GM10248 (cell line): ENCODE measurements around the gene ZNF784.

ENCODE experiments used
- CTCF ChIA-PET: fragments of 300-600 bp; sonication (Branson Sonifier 250); formaldehyde crosslinking; extraction: SDS; loops from one replicate; lab custom pipeline; 2021; ENCODE audit warnings: antibody characterized with exemption; lab: Yijun Ruan, JAX
- POLR2A ChIA-PET: fragments of 350-650 bp; sonication (Branson Sonifier 250); formaldehyde crosslinking; extraction: SDS; loops from one replicate; lab custom pipeline; 2020; ENCODE audit warnings: antibody characterized with exemption; lab: Yijun Ruan, JAX
- DNase-seq: peaks from one replicate; pipeline ENCODE4 v3.0.0; 2012; ENCODE audit errors: extremely low spot score
- TF ChIP-seq, protein P1 (sequence below): IDR thresholded peaks from 2 replicates; pipeline ENCODE4 v1.5.1; 2012; ENCODE audit warnings: mild to moderate bottlenecking, low read depth; ENCODE audit errors: extremely low read depth, missing control alignments, control extremely low read depth

Gene ZNF784

DNA sequence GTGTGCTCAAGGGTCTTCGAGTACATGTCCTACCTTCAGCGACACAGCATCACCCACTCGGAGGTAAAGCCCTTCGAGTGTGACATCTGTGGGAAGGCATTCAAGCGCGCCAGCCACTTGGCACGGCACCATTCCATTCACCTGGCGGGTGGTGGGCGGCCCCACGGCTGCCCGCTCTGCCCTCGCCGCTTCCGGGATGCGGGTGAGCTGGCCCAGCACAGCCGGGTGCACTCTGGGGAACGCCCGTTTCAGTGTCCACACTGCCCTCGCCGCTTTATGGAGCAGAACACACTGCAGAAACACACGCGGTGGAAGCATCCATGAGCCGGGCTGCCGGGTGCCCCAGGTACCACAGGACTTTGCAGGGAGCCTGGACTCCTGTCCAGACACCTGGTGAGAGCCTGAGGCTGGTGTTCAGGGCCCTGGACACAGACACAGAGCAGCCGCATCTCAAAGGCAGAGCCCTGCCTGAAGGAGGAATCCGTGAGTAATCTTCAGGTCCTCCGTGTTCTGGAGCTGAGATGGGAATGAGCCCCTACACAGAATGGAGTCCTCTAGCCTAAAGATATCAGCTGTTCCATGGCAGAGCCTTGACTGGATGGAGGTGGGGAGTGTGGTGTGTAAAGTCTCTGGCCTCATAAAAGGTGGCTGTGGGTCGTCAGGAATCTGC, 20.6 kb upstream of the ZNF784 start:
- TF ChIP-seq, protein P1, sequence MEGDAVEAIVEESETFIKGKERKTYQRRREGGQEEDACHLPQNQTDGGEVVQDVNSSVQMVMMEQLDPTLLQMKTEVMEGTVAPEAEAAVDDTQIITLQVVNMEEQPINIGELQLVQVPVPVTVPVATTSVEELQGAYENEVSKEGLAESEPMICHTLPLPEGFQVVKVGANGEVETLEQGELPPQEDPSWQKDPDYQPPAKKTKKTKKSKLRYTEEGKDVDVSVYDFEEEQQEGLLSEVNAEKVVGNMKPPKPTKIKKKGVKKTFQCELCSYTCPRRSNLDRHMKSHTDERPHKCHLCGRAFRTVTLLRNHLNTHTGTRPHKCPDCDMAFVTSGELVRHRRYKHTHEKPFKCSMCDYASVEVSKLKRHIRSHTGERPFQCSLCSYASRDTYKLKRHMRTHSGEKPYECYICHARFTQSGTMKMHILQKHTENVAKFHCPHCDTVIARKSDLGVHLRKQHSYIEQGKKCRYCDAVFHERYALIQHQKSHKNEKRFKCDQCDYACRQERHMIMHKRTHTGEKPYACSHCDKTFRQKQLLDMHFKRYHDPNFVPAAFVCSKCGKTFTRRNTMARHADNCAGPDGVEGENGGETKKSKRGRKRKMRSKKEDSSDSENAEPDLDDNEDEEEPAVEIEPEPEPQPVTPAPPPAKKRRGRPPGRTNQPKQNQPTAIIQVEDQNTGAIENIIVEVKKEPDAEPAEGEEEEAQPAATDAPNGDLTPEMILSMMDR = no peak
- ChIA-PET POLR2A (no interaction called here), CTCF (interaction anchor here (1.2 to 7.2 kb wide), 3 partner anchors 10 to 141 kb away, joined by 3 to 84 read pairs (median 31); partner anchors contain the start of gene U2AF2)
- DNase-seq = no peak

DNA sequence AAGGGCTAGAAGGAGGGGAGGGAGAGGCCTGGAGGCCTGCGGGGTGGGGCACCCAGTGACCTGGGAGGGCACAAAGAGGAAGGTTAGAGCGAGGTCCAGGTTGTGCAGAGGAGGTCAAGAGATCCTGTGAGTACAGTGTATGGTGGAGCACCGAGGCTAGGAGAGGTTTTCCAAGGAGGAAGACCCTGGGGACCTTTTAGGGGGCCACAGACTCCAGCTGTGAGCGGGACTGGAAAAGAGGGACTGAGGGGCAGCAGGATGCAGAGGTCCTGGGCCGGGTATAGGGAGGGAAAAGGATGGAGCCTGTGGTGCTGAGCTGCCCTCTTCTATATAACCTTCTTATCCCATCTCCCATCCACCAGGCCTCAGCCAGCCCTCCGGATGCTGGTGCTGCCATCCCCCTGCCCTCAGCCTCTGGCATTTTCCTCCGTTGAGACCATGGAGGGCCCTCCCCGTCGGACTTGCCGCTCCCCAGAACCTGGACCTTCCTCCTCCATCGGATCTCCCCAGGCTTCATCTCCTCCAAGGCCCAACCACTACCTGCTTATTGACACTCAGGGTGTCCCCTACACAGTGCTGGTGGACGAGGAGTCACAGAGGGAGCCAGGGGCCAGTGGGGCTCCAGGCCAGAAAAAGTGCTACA, 19.9 kb upstream of the ZNF784 start:
- POLR2A ChIA-PET = no interaction called here
- CTCF ChIA-PET = interaction anchor here (1.2 to 7.2 kb wide), 4 partner anchors 9 to 141 kb away, joined by 3 to 84 read pairs (median 20); partner anchors contain the start of gene U2AF2
- DNase-seq = no peak
- TF ChIP-seq, protein P1 = no peak

DNA sequence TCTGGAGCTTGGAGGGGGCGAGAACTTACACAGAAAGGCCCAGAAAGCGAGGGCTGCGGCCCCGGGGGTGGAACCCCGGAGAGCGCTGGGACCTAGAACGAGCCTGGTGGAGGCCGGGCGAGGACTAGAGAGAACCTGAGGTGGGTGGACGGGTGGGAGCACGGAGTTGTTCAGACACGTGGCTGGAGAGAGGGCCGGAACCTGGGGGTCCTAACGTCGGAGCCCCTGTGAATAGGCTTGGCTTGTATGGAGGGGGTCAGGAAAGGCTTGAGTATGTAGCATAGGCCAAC, 19.5 kb upstream of the ZNF784 start:
- DNase-seq = no peak
- TF ChIP-seq, protein P1 = no peak
- ChIA-PET POLR2A (interaction anchor here (0.6 kb wide), 1 partner anchor 36 kb away, joined by 3 read pairs; no protein-coding TSS in a partner anchor), CTCF (interaction anchor here (2.6 to 7.2 kb wide), 3 partner anchors 9 to 11 kb away, joined by 9 to 84 read pairs (median 31); partner anchors contain the start of gene U2AF2)

DNA sequence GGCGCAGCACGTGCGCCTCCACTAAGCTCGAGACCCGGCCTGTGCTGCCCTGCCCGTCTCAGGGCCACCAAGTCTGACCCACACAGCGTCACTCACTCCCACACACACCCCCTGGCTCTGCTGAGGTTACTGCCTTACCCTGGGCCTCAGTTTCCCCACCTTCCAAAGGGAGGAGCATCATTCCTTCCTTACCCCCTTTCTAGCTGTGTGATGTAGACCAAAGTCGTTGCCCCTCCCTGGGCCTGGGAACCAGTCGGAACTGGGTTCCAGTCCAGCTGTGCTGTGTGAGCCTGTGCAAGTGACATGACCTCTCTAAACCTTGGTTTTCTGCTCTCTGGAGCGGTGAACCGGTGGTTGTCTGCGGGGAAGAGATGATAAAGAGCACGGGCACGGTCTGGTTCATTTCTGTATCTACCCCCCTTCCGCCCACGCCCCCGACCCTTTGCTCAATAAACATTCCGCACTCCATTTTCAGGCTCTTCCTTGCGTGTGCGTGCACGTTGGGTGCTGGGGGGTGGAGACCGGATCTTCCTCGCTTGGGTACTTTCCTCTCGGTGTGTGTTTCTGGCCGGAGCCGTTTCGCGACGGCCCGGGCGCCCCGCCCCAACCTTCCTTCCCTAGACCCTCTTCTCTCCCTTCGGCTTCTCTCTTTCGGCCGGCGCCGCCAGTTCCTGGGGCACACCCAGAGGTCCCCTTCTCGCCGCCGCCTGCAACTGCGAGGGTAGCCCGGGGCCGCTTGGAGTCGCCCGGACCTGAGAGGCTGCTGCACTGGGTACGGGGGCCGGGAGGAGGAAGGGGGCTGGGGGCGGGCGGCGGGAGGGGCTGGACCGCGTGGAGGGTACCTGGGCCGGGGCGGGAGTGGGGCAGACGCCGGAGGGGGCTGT, 18.9 kb upstream of the ZNF784 start, which contains the start of gene ZNF581:
Gene ZNF581 (plus strand): TSS at position 647 of the 884 bp plus-strand sequence. CDS start 923 bp downstream, outside the sequence.
- CTCF ChIA-PET = interaction anchor here (1.0 to 7.2 kb wide), 6 partner anchors 8 to 13 kb away, joined by 3 to 84 read pairs (median 10); partner anchors contain the start of gene U2AF2
- DNase-seq = peak; percentile 80

DNA sequence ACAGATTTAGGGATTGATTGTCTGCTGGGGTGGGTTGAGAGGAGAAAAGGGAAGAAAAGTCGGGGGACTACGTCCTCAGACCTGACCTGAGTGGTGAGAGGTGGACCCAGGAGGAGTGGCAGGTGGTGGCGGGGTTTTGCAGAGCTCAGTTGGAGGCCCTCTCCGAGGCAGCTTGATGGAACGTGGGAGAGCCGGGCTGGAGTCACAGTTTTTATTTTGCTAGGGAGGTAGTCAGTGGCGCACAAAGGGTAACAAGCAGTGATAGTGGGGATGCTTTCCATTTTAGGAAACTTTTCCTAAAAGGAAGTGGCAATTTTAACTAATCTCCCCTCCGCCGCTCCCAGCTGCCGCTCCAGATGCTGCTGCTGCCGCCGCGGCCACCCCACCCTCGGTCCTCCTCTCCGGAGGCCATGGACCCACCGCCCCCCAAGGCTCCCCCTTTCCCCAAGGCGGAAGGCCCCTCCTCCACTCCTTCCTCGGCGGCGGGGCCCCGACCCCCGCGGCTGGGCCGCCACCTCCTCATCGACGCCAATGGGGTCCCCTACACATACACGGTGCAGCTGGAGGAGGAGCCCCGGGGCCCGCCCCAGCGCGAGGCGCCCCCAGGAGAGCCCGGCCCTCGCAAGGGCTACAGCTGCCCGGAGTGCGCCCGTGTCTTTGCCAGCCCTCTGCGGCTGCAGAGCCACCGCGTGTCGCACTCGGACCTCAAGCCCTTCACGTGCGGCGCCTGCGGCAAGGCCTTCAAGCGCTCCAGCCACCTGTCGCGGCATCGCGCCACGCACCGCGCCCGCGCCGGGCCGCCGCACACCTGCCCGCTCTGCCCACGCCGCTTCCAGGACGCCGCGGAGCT, 18.0 kb upstream of the ZNF784 start:
- no peak for DNase-seq
- POLR2A ChIA-PET = interaction anchor here (0.8 kb wide), 1 partner anchor 13 kb away, joined by 4 read pairs; the partner anchor contains the start of gene U2AF2
- TF ChIP-seq, protein P1 = no peak
- CTCF ChIA-PET = interaction anchor here (1.0 to 5.0 kb wide), 5 partner anchors 9 to 14 kb away, joined by 3 to 31 read pairs (median 9); partner anchors contain the start of gene U2AF2

More for the DNA sequence above, 18.9 kb upstream of the ZNF784 start, which contains the start of gene ZNF581:
- POLR2A ChIA-PET = interaction anchor here (0.6 to 0.8 kb wide), 2 partner anchors 12 to 36 kb away, joined by 3 to 4 read pairs; partner anchors contain the start of gene U2AF2
- TF ChIP-seq, protein P1 = no peak
